Measurements from ENCODE around the gene MOSPD3. TPM values are rescaled to one million over a fixed set of nuclear protein-coding genes. Genes with fewer than 3 reads are reported as not detected.
"Not testable (repeated sequence)": the region's sequence is repeated elsewhere in the genome, so short reads cannot be mapped to it uniquely, and the experiment has no call there.

MOSPD3 gene, protein sequence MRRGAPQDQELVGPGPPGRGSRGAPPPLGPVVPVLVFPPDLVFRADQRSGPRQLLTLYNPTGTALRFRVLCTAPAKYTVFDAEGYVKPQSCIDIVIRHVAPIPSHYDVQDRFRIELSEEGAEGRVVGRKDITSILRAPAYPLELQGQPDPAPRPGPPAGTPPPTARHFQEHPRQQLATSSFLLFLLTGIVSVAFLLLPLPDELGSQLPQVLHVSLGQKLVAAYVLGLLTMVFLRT
- 1 to 10 TPM; 7.8 to 8.4 (median 7.9) TPM for total RNA-seq

DNA sequence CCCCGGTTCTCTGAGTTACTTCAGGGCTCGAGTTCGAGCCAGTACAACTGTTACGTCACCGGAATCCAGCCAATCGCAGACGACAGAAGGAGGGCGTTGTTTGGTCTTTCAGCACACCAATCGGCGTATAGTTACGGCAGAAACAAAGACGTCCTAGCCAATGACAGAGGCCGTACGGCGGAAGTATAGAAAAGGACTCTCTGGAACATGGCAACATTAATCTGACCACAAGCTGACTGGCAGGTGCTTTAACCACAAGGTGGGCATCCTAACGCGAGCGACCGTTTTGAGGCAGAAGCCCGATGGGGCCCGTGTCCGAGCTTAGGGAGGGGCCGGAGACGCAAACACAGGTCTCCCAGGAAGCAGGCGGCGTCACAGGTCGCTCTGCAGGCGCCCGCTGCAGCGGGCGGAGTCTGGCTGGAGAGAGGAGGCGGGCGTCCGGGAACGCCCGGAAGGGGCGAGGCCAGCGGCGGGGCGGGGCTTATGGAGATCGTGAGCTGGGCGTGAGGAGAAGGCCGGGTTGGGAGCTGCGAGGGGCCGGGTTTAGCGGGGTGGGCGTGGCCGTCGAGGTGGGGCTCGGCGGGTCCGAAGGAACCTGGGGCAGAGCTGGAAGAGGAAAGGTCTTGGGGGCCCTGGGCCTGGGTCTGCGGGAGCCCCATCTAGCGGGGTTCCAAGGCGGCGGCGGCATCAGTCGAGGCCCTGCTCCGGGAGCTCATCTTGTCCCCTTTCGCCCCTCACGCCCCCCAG, at the start of gene MOSPD3:
Gene MOSPD3 (plus strand): TSS at position 558 of the 747 bp plus-strand sequence. CDS start 252 bp downstream, outside the sequence.
- DNase-seq, result peak; percentile 98
- no peaks in the 10 kb centered on the region for H3K9me3 Mint-ChIP-seq
- peak; percentile 94 to 97 for ATAC-seq
- H3K27me3 Mint-ChIP-seq (ENCODE audit: low read depth), result no peaks in the 10 kb centered on the region
- H3K4me1 Mint-ChIP-seq (ENCODE audit: low read depth), result peaks cover 14% of the 10 kb centered on the region
- H3K36me3 Mint-ChIP-seq (ENCODE audit: insufficient read depth), result peaks cover 2% of the 10 kb centered on the region
- peak within 1 kb of the TSS; percentile 95 for H3K4me3 Mint-ChIP-seq

DNA sequence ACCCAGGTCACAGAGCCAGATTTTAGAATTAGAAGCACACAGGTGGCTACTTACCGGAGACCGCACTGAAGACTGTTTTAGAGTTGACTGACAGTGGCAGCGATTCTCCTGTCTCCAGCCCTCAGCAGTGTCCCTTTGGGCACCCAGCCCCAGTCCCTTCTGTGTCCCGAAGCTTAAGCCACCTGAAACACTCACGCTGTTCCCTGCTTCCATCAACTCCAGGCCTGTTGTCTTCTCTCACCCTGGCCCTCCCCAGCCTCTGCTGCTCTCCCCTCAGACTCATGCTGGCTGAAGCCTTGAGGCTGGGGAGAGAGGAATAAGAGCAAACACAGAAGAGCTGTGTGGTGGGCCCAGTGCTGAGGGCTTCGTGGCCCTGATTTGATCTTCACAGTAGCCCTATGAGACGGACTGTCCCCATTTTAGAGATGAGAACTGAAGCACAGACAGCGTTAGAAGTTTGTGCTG, 49.2 kb upstream of the MOSPD3 start:
- Mint-ChIP-seq H3K9me3 (no peaks in the 10 kb centered on the region), H3K36me3 (ENCODE audit: insufficient read depth) (peaks cover 7% of the 10 kb centered on the region), H3K4me1 (ENCODE audit: low read depth) (peaks cover 18% of the 10 kb centered on the region), H3K4me3 (no peak overlapping the region), H3K27me3 (ENCODE audit: low read depth) (no peaks in the 10 kb centered on the region)
- DNase-seq, result no peak
- no peak for ATAC-seq

DNA sequence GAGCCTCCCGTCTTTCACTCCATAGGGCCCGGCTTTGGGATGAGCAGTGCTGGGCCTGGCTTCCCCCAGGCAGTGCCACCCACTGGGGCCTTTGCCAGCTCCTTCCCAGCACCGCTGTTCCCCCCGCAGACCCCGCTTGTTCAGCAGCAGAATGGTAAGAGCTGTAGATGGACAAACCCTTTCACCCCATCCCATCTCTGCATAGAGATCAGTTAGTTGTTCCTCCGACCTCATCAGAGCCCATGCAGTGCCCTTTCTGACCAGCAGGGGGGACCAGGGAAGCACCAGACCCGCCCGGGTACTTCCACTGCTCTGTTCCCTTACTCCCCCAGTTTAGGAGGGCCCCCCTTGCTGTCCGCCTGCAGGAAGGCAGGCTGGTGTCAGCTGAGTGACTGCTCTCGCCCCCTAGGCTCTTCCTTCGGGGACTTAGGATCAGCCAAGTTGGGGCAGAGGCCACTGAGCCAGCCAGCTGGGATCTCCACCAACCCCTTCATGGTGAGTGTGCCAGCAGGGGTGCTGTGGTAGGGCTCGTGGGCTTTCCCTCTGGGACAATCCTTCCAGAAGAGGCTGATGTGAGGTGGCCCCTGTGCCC, 48.4 kb upstream of the MOSPD3 start:
- Mint-ChIP-seq H3K4me3 (no peak overlapping the region), H3K36me3 (ENCODE audit: insufficient read depth) (peaks cover 7% of the 10 kb centered on the region), H3K4me1 (ENCODE audit: low read depth) (peaks cover 23% of the 10 kb centered on the region), H3K9me3 (no peaks in the 10 kb centered on the region), H3K27me3 (ENCODE audit: low read depth) (no peaks in the 10 kb centered on the region)
- ATAC-seq, result peak; percentile 75 to 77
- peak; percentile 87 for DNase-seq

DNA sequence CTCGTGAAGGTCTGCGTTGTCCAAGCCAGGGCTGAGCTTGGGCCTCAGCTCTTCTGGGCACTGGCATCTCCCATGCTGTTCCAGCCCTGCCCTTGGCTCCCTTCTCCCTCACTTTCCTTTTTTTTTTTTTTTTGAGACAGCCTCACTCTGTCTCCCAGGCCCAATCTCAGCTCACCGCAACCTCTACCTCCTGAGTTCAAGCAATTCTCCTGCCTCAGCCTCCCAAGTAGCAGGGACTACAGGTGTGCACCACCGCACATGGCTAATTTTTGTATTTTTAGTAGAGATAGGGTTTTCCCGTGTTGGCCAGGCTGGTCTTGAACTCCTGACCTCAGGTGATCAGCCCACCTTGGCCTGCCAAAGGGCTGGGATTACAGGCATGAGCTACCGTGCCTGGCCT, 47.9 kb upstream of the MOSPD3 start:
- not testable (repeated sequence) for H3K27me3 Mint-ChIP-seq (ENCODE audit: low read depth)

DNA sequence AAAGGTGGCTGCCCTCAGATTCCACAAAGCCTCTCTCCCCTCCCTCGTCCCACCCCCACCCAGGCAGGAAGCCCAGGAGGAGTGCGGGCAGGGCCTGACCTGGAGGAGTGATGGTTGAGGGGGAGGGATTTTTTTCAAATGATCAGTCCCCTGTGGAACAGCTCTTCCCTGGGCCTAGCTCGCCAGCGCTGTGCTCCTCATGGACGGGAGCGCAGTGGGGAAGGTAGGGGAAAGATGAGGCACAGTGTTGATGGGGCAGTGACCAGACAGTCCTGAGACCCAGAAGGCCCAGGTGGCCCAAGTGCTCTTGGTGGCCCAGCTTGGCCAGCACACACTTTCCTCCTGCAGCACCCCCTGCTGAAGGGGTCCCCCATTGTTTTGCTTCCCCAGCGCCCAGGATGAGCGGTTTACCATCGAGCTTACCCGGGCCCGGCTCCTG, 47.2 kb upstream of the MOSPD3 start:
- no peak overlapping the region for H3K4me3 Mint-ChIP-seq
- no peak for DNase-seq
- no peaks in the 10 kb centered on the region for H3K27me3 Mint-ChIP-seq (ENCODE audit: low read depth)
- no peak for ATAC-seq
- H3K36me3 Mint-ChIP-seq (ENCODE audit: insufficient read depth), result peaks cover 3% of the 10 kb centered on the region
- no peaks in the 10 kb centered on the region for H3K9me3 Mint-ChIP-seq
- peaks cover 22% of the 10 kb centered on the region for H3K4me1 Mint-ChIP-seq (ENCODE audit: low read depth)

More for the DNA sequence above, 47.9 kb upstream of the MOSPD3 start:
- not testable (repeated sequence) for ATAC-seq; H3K36me3 Mint-ChIP-seq (ENCODE audit: insufficient read depth); H3K9me3 Mint-ChIP-seq; DNase-seq; H3K4me3 Mint-ChIP-seq
- H3K4me1 Mint-ChIP-seq (ENCODE audit: low read depth), result peaks cover 25% of the 10 kb centered on the region

DNA sequence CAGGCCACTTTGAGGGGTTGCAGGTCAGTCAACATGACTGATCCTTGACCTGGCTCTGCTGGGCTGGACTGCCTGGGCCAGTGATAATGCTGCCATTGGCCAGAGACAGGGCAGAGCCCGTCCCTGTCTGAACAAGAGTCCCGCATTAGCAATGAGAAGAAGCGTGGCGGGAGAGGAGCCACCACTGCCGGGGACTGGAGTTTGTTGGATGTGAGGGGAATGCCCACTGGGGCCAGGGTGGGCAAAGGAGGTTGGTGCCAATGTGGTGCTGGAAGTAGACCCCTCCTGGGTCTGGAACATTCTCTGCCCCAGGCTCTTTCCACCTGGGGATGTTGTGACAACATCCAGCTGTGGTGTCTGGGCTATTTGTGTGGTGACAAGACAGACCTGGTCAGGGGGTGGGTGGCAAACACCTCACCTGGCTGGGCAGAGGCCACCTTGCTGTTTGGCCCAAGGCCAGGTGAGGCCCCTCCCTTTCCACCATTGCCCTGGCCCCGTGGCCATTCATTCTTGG, 46.3 kb upstream of the MOSPD3 start:
- no peaks in the 10 kb centered on the region for H3K27me3 Mint-ChIP-seq (ENCODE audit: low read depth)
- H3K36me3 Mint-ChIP-seq (ENCODE audit: insufficient read depth), result peaks cover 3% of the 10 kb centered on the region
- peaks cover 24% of the 10 kb centered on the region for H3K4me1 Mint-ChIP-seq (ENCODE audit: low read depth)
- H3K4me3 Mint-ChIP-seq, result no peak overlapping the region
- DNase-seq (no peak), ATAC-seq (no peak)
- H3K9me3 Mint-ChIP-seq, result no peaks in the 10 kb centered on the region

DNA sequence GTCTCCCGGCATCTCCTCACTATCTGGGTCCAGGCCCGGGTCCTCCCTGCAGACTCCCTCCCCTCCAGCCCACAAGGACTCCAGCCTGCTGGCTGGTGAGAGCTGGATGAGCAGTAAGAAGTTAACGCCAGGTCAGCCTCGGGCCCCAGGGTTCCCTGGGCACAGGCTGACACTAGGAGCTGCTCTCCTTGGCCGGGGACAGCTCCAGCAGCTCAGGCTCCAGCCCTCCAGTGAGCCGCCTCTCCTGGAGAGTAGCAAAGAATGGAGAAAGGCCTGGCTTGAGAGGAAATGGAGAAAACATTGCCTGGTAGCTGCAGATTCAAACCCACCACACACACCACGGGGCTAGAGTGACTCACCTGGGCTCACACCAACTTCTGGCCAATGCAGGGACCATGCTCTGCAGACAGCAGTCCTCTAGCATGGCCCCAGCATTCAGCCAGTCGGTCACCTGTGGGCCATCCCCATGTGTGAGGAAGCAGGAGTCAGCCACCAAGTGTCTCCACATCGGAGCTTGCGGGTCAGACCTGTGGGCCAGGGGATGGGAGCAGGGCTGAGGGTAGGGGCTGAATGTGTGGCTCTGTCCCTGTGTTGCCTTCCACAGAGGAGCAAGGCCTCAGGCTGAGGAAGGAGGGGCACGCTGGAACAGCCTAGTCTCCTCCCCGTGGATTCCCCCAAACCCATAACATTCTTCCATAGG, 45.2 kb upstream of the MOSPD3 start:
- DNase-seq (no peak), ATAC-seq (no peak)
- Mint-ChIP-seq H3K4me3 (no peak overlapping the region), H3K27me3 (ENCODE audit: low read depth) (no peaks in the 10 kb centered on the region), H3K36me3 (ENCODE audit: insufficient read depth) (peaks cover 3% of the 10 kb centered on the region), H3K4me1 (ENCODE audit: low read depth) (peaks cover 29% of the 10 kb centered on the region), H3K9me3 (no peaks in the 10 kb centered on the region)

DNA sequence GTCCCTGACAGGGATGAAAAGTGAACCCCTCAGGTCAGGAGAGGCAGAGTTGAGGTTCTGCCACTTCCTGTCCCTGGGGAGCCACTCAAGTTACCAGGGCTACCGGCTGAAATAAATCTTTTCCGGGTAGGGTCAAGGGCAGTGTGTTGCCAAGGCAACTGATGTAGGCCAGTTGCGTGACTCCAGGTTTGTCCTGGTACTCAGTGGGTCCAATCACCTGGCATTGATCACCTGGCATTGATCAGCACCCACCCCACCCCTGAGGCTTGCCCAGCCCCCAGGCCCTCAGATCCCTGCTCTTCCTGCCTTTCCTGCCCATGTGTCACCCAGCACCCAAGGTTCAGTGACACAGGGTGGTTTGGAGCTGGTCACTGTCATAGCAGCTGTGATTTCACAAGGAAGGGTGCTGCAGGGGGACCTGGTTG, 44.6 kb upstream of the MOSPD3 start:
- Mint-ChIP-seq H3K4me3 (no peak overlapping the region), H3K4me1 (ENCODE audit: low read depth) (peaks cover 29% of the 10 kb centered on the region)
- no peak for ATAC-seq

DNA sequence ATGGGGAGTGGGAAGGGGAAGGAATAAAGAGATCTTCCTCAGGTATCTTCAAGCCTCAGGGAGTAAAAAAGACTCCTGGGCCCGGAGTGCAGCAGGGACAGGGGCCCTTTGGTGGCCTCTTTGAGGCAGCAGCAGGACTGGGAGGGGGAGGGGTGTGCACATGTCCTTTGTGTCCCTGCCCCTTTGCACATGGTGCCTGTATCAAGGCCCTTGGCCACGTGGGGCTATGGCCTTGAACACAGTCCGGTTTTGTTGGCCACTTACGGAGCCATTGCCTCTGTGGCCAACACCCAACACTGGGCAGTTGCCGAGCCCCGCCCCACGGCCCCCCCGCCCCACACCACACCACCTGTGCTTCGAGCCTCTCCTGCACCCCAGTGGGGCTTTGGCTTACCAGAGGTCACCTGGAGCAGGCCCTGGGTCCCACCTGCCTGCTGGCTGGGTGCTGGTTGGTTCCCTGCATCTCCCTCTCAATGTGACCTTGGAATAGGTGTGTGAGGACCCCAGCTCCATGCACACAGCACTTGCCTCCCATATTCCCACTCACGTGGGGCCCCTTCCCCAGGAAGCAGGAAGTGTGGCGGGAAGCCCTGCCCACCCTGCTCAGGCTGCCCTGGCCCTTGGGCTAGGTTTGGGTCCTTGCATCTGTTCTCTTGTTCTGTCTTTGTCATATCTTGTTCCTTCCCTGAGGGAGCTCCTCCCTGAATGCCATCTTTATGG, 44.0 kb upstream of the MOSPD3 start:
- DNase-seq (no peak), ATAC-seq (no peak)
- H3K4me3 Mint-ChIP-seq, result no peak overlapping the region
- H3K36me3 Mint-ChIP-seq (ENCODE audit: insufficient read depth), result no peaks in the 10 kb centered on the region
- no peaks in the 10 kb centered on the region for H3K9me3 Mint-ChIP-seq
- H3K4me1 Mint-ChIP-seq (ENCODE audit: low read depth), result peaks cover 29% of the 10 kb centered on the region
- H3K27me3 Mint-ChIP-seq (ENCODE audit: low read depth), result no peaks in the 10 kb centered on the region

More for the DNA sequence above, 44.6 kb upstream of the MOSPD3 start:
- Mint-ChIP-seq H3K9me3 (no peaks in the 10 kb centered on the region), H3K27me3 (ENCODE audit: low read depth) (no peaks in the 10 kb centered on the region), H3K36me3 (ENCODE audit: insufficient read depth) (peaks cover 2% of the 10 kb centered on the region)
- no peak for DNase-seq

DNA sequence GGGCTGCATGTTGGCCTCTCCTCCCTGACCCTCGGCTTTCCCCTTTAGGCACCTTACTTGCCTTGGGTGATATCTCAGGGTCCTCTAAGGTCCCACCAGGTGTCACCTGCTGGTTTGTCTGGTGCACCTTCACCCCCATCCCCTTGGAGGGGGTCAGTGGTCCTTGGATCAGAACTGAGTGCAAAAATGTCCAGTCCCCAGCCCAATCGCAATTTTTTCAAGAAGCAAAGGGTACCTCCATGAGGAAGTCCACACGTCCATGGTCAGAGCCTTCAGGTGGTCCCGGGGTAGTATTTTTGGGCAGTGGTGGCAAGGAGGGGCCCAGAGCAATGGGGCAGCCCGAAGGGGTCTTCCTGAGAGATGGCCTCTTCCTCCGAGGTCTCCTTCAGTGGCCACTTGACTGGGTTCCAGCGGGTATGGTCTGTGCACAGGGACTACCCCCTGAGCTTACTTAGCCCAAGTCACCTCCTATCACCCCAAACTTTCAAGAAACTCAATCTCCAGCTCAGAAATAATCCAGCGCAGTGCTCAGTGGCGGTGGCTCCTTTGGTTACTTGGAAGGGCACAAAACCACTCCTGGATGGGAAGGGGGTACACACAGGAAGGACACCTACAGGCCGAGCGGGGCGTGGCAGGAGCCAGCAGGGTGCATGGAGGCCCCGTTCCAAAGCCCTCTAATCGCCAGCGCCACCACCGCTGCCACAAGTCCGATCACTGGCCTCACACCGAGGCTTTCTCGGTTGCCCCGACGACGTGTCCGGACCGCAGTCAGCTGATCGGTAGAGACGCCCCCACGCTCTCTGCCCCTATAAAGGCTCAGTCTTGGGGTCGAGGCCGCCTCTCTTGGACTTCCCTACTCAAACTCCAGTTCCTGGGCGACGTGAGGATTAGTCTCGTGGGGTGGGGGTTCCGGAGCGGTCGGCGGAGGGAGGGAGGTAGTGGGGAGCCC, 43.2 kb upstream of the MOSPD3 start:
- peak; percentile 24 for ATAC-seq
- peak; percentile 25 for DNase-seq
- H3K36me3 Mint-ChIP-seq (ENCODE audit: insufficient read depth), result no peaks in the 10 kb centered on the region
- H3K9me3 Mint-ChIP-seq, result no peaks in the 10 kb centered on the region
- peaks cover 24% of the 10 kb centered on the region for H3K4me1 Mint-ChIP-seq (ENCODE audit: low read depth)
- no peaks in the 10 kb centered on the region for H3K27me3 Mint-ChIP-seq (ENCODE audit: low read depth)
- peak overlapping the region; percentile 52 for H3K4me3 Mint-ChIP-seq

DNA sequence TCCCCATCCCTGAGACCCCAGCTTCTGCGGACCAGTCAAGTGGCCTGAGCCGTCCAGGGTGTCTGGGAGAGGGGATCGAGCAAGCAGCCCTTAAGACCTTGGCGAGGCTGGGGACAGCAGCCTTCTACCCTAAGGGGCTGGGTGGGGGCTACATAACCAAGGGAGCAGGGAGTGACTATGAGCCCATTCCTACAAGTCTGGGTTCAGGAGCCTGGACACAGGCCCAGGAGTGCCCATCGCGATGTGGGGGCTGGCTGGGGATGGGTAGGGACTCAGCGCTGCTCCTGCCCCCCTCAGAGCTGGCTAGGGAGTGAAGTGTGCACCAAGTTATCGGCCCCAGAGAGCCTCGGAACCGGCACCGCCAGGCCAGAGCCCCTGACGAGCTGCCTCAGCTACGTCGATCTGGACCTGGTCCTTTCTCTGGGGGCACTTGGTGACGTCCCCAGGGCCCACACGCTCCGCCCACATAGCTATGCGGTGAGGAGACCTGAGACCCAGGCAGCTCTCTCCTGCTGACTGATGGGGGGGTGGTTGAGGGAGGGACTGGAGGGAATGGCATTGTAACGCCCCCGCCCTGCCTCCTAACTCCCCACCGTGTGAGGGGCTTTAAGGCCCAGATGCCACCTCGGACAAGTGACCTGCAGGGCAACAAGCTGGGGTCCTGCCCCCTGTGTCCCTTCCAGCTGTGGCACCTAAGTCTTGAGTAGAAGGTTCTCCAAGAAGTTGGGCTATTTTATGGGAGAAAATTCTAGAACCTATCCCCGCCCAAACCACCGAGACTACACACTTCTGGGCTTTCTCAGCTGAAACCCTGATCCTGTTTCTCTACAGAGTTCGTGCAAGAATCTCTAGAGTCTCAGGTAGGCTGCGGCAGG, 41.1 kb upstream of the MOSPD3 start:
- Mint-ChIP-seq H3K27me3 (ENCODE audit: low read depth) (no peaks in the 10 kb centered on the region), H3K4me1 (ENCODE audit: low read depth) (peaks cover 24% of the 10 kb centered on the region), H3K9me3 (no peaks in the 10 kb centered on the region), H3K4me3 (no peak overlapping the region), H3K36me3 (ENCODE audit: insufficient read depth) (no peaks in the 10 kb centered on the region)
- ATAC-seq (no peak), DNase-seq (no peak)

DNA sequence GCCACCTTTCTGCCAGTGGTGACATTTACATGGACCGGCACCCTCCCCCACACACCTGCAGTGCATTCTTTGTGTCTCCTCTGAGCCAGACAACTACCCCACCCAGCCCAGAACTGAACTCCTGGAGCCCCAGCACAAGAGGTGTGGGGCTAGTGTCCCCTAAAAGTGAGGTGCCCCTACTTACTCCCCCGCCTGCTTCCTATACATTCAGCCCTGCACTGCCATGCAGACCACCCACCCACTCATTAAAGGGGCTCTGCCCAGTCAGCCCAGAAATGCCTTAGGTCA, 40.6 kb upstream of the MOSPD3 start:
- peaks cover 3% of the 10 kb centered on the region for H3K36me3 Mint-ChIP-seq (ENCODE audit: insufficient read depth)
- H3K27me3 Mint-ChIP-seq (ENCODE audit: low read depth), result no peaks in the 10 kb centered on the region
- ATAC-seq, result no peak
- no peaks in the 10 kb centered on the region for H3K9me3 Mint-ChIP-seq
- peaks cover 24% of the 10 kb centered on the region for H3K4me1 Mint-ChIP-seq (ENCODE audit: low read depth)
- H3K4me3 Mint-ChIP-seq, result no peak overlapping the region
- no peak for DNase-seq
